ENCODE data around the gene FAM222A.
A peak's percentile ranks its signal among the peaks of the same experiment; 100 is the strongest.

The FAM222A gene

GRCh38 chr12:109768901-109769670 is 55.5 kb downstream of the FAM222A start:
- Histone ChIP-seq H3K9me3 (ENCODE audit: control insufficient read depth in 1 of 2, low read length in 2 of 2) (no peaks in the 10 kb centered on the region), H3K4me3 (ENCODE audit: low read depth in 1 of 2, low read length in 2 of 2) (no peak overlapping the region), H3K4me1 (ENCODE audit: control insufficient read depth in 1 of 2, insufficient read depth in 2 of 2, low read length in 2 of 2) (peaks cover 0 to 6% of the 10 kb centered on the region in 2 donors), H3K27me3 (ENCODE audit: low read depth, low read length) (no peaks in the 10 kb centered on the region), H3K36me3 (ENCODE audit: control insufficient read depth in 1 of 2, insufficient read depth in 2 of 2, low read length in 2 of 2) (no peaks in the 10 kb centered on the region), H3K27ac (ENCODE audit: low read length) (no peak overlapping the region)

DNA sequence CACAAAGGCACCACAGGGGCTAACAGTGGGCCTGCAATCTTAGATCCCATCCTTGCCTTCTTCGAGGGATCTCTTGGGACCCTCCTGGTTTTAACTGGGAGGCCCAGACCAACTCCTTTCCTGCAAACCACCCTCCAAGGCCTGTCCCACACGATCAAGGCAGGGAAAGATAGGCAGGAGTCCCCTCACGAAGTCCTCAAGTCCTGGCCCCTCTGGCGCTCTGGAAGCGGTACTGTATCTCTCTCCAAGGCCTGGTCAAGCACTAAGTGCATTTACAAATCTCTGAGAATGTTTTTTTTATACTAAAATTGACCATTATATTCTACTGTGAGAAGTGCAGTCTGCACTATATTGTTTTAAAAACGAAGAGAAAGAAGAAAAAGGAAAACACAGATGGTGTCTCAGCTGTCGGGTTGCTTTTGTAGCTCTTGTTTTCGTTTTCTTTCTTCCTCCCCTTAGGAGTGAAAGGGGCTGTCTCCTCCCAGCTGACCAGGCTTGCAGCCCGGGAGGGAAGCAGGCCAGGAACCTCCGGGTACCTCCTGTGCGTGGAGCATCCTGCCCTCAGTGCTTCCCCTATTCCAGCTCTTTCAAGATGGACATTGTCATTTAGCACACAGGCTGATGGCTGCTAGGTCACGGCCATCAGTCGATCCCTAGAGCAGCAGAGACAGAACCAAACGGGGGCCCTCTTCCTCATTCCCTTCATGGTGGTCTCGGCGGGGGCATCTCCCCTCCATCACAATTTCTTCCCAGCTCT is 56.7 kb downstream of the FAM222A start:
- H3K27ac ChIP-seq (ENCODE audit: low read length): no peak overlapping the region
- H3K36me3 ChIP-seq (ENCODE audit: control insufficient read depth in 1 of 2, insufficient read depth in 2 of 2, low read length in 2 of 2): no peaks in the 10 kb centered on the region
- no peaks in the 10 kb centered on the region for H3K9me3 ChIP-seq (ENCODE audit: control insufficient read depth in 1 of 2, low read length in 2 of 2)
- H3K4me3 ChIP-seq (ENCODE audit: low read depth in 1 of 2, low read length in 2 of 2): no peak overlapping the region
- peaks cover 0 to 6% of the 10 kb centered on the region in 2 donors for H3K4me1 ChIP-seq (ENCODE audit: control insufficient read depth in 1 of 2, insufficient read depth in 2 of 2, low read length in 2 of 2)
- H3K27me3 ChIP-seq (ENCODE audit: low read depth, low read length): no peaks in the 10 kb centered on the region

DNA sequence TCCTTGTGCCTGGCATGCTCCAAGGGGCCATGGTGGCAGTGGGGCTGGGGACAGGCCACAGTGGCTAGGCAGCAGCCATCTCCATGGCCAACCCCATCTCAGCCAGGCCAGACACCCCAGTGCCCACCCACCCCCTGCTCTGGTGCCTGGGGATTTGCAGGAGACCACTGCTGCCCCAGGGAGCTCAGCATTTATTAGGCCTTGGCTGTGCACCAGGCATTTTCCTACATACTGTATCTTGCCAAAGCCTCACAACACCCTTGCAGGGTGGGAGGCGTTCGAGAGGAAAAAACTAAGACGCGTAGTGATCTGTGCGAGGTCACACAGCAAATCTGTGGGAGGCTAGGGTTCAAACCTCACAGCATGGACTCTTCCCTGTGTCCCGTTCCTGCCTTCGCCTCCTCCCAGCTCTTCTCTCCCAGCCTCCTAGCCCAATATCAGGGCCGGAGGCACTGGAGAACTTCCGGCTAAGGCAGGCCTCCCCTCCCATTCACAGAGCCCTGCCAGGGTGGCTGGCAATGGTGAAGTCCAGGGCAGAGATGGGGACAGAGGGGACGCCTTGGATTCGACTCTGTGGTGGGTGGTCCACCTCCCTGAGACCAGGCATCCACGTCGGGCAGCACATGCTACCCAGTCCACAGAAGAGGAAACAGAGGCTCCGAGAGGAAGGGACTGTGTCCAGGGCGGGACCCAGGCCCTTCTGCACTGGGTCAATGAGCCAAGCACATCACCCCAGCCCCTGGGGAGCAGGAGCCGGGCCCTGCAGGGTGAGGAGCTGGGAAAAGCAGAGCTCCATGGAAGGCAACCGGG is 57.4 kb downstream of the FAM222A start:
- Histone ChIP-seq H3K27me3 (ENCODE audit: low read depth, low read length) (no peaks in the 10 kb centered on the region), H3K9me3 (ENCODE audit: control insufficient read depth in 1 of 2, low read length in 2 of 2) (no peaks in the 10 kb centered on the region), H3K27ac (ENCODE audit: low read length) (no peak overlapping the region), H3K36me3 (ENCODE audit: control insufficient read depth in 1 of 2, insufficient read depth in 2 of 2, low read length in 2 of 2) (no peaks in the 10 kb centered on the region), H3K4me1 (ENCODE audit: control insufficient read depth in 1 of 2, insufficient read depth in 2 of 2, low read length in 2 of 2) (peaks cover 0 to 6% of the 10 kb centered on the region in 2 donors), H3K4me3 (ENCODE audit: low read depth in 1 of 2, low read length in 2 of 2) (no peak overlapping the region)

- Histone ChIP-seq H3K4me1 (ENCODE audit: control insufficient read depth in 1 of 2, insufficient read depth in 2 of 2, low read length in 2 of 2) (peaks cover 0 to 6% of the 10 kb centered on the region in 2 donors), H3K9me3 (ENCODE audit: control insufficient read depth in 1 of 2, low read length in 2 of 2) (no peaks in the 10 kb centered on the region), H3K4me3 (ENCODE audit: low read depth in 1 of 2, low read length in 2 of 2) (no peak overlapping the region), H3K27me3 (ENCODE audit: low read depth, low read length) (no peaks in the 10 kb centered on the region), H3K27ac (ENCODE audit: low read length) (no peak overlapping the region), H3K36me3 (ENCODE audit: control insufficient read depth in 1 of 2, insufficient read depth in 2 of 2, low read length in 2 of 2) (no peaks in the 10 kb centered on the region)
Measured at GRCh38 chr12:109771746-109772621, 58.4 kb downstream of the FAM222A start.

DNA sequence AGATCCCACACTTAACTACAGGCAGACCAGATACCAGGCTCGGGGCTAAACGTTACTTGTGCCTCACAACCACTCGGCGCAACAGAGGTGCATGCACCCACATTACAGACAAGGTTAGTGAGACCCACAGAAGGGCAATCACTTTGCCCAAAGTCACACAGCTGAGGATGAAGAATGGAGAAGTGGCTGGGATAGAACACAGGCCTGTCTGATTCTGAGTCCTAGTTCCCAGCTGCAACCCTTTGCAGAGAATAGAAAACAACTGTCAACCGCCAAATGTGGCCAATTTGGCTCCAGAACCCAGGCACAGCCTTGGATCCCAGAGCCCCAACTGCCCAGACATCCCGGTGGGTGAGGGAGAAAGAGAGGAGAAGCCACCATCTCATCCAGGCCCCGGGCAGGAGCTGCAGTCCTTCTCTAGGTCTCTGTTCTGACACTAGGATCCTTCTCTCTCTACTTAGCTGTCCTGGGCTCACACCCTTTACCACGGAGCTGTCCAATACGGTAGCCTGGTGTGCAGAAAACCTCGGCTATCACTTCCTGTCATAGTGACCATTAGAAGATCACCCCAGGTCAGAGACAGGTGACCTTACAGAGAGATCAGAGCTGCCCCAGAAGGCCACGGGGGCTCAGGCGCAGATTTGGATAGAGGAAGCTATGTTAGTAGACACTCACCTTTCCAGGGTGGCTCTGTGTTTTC is 59.1 kb downstream of the FAM222A start:
- no peaks in the 10 kb centered on the region for H3K27me3 ChIP-seq (ENCODE audit: low read depth, low read length)
- no peaks in the 10 kb centered on the region for H3K36me3 ChIP-seq (ENCODE audit: control insufficient read depth in 1 of 2, insufficient read depth in 2 of 2, low read length in 2 of 2)
- H3K9me3 ChIP-seq (ENCODE audit: control insufficient read depth in 1 of 2, low read length in 2 of 2): no peaks in the 10 kb centered on the region
- no peak overlapping the region for H3K27ac ChIP-seq (ENCODE audit: low read length)
- H3K4me1 ChIP-seq (ENCODE audit: control insufficient read depth in 1 of 2, insufficient read depth in 2 of 2, low read length in 2 of 2): peaks cover 0 to 6% of the 10 kb centered on the region in 2 donors
- no peak overlapping the region for H3K4me3 ChIP-seq (ENCODE audit: low read depth in 1 of 2, low read length in 2 of 2)

- Histone ChIP-seq H3K4me1 (ENCODE audit: control insufficient read depth in 1 of 2, insufficient read depth in 2 of 2, low read length in 2 of 2) (peaks cover 0 to 6% of the 10 kb centered on the region in 2 donors), H3K9me3 (ENCODE audit: control insufficient read depth in 1 of 2, low read length in 2 of 2) (peaks cover under 1% of the 10 kb centered on the region in 2 donors), H3K27me3 (ENCODE audit: low read depth, low read length) (no peaks in the 10 kb centered on the region), H3K27ac (ENCODE audit: low read length) (no peak overlapping the region), H3K36me3 (ENCODE audit: control insufficient read depth in 1 of 2, insufficient read depth in 2 of 2, low read length in 2 of 2) (no peaks in the 10 kb centered on the region), H3K4me3 (ENCODE audit: low read depth in 1 of 2, low read length in 2 of 2) (peak overlapping the region in 1 of 2 donors; percentile 16)
Measured at GRCh38 chr12:109773384-109774011, 59.9 kb downstream of the FAM222A start.

- Histone ChIP-seq H3K27ac (ENCODE audit: low read length) (no peak overlapping the region), H3K4me3 (ENCODE audit: low read depth in 1 of 2, low read length in 2 of 2) (no peak overlapping the region), H3K27me3 (ENCODE audit: low read depth, low read length) (no peaks in the 10 kb centered on the region), H3K4me1 (ENCODE audit: control insufficient read depth in 1 of 2, insufficient read depth in 2 of 2, low read length in 2 of 2) (peaks cover 0 to 6% of the 10 kb centered on the region in 2 donors), H3K9me3 (ENCODE audit: control insufficient read depth in 1 of 2, low read length in 2 of 2) (peaks cover 4 to 8% of the 10 kb centered on the region in 2 donors), H3K36me3 (ENCODE audit: control insufficient read depth in 1 of 2, insufficient read depth in 2 of 2, low read length in 2 of 2) (no peaks in the 10 kb centered on the region)
Measured at GRCh38 chr12:109775172-109775881, 61.7 kb downstream of the FAM222A start.

- no peak overlapping the region for H3K4me3 ChIP-seq (ENCODE audit: low read depth in 1 of 2, low read length in 2 of 2)
- H3K9me3 ChIP-seq (ENCODE audit: control insufficient read depth in 1 of 2, low read length in 2 of 2): peaks cover 4 to 8% of the 10 kb centered on the region in 2 donors
- no peak overlapping the region for H3K27ac ChIP-seq (ENCODE audit: low read length)
- H3K27me3 ChIP-seq (ENCODE audit: low read depth, low read length): no peaks in the 10 kb centered on the region
- peaks cover 0 to 6% of the 10 kb centered on the region in 2 donors for H3K4me1 ChIP-seq (ENCODE audit: control insufficient read depth in 1 of 2, insufficient read depth in 2 of 2, low read length in 2 of 2)
- no peaks in the 10 kb centered on the region for H3K36me3 ChIP-seq (ENCODE audit: control insufficient read depth in 1 of 2, insufficient read depth in 2 of 2, low read length in 2 of 2)
Measured at GRCh38 chr12:109776624-109777023, 63.0 kb downstream of the FAM222A start.

DNA sequence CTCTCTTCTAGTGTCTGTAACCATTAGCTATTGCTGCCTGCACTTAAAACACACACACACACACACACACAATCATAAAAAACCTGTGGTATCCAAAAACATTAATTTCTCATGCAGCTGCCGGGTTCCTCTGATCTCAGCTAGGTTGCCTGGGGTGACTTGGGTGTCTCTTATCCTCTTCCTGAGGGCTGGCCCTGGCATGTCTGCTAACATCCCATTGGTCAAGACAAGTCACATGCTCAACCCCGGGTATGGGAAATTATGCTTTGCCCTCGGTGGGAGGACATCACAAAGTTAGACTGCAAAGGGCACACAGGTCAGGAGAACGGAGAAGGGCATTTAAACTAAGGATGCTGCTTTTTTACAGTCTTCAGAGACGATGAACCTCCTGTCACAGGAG is 63.9 kb downstream of the FAM222A start:
- H3K27me3 ChIP-seq (ENCODE audit: low read depth, low read length): no peaks in the 10 kb centered on the region
- no peak overlapping the region for H3K4me3 ChIP-seq (ENCODE audit: low read depth in 1 of 2, low read length in 2 of 2)
- no peaks in the 10 kb centered on the region for H3K36me3 ChIP-seq (ENCODE audit: control insufficient read depth in 1 of 2, insufficient read depth in 2 of 2, low read length in 2 of 2)
- H3K27ac ChIP-seq (ENCODE audit: low read length): no peak overlapping the region
- peaks cover 4 to 8% of the 10 kb centered on the region in 2 donors for H3K9me3 ChIP-seq (ENCODE audit: control insufficient read depth in 1 of 2, low read length in 2 of 2)
- peaks cover 0 to 6% of the 10 kb centered on the region in 2 donors for H3K4me1 ChIP-seq (ENCODE audit: control insufficient read depth in 1 of 2, insufficient read depth in 2 of 2, low read length in 2 of 2)

Measured in muscle layer of duodenum (tissue), 2 donors.